Glutamatergic neuron (in vitro differentiated cells): ENCODE measurements around the gene NCF4. TPM values are rescaled to one million over a fixed set of nuclear protein-coding genes. Genes with fewer than 3 reads are reported as not detected.

Experiments
- DNase-seq: peaks from one replicate; pipeline ENCODE4 v3.0.0; 2022
- H3K27ac Mint-ChIP-seq: one replicate; pipeline ENCODE4 v1.8.0; 2020; ENCODE audit warnings: mild to moderate bottlenecking, mixed read lengths, inconsistent platforms; ENCODE audit not compliant: unreplicated experiment
- H3K27me3 Mint-ChIP-seq: one replicate; pipeline ENCODE4 v1.8.0; 2020; ENCODE audit warnings: mild to moderate bottlenecking, moderate library complexity, mixed read lengths, inconsistent platforms; ENCODE audit not compliant: unreplicated experiment
- H3K36me3 Mint-ChIP-seq: one replicate; pipeline ENCODE4 v1.8.0; 2020; ENCODE audit warnings: mild to moderate bottlenecking, mixed read lengths, inconsistent platforms; ENCODE audit not compliant: unreplicated experiment
- H3K4me1 Mint-ChIP-seq: one replicate; pipeline ENCODE4 v1.8.0; 2020; ENCODE audit warnings: mild to moderate bottlenecking, low read depth, mixed read lengths, inconsistent platforms; ENCODE audit not compliant: unreplicated experiment
- H3K4me3 Mint-ChIP-seq: one replicate; pipeline ENCODE4 v1.8.0; 2020; ENCODE audit warnings: mild to moderate bottlenecking, mixed read lengths, inconsistent platforms; ENCODE audit not compliant: unreplicated experiment
- H3K9me3 Mint-ChIP-seq: one replicate; pipeline ENCODE4 v1.8.0; 2020; ENCODE audit warnings: mild to moderate bottlenecking, moderate library complexity, mixed read lengths, inconsistent platforms; ENCODE audit not compliant: unreplicated experiment
- CTCF ChIP-seq: fragments of 200-600 bp; sonication (generic); IDR thresholded peaks from one replicate; pipeline ENCODE4 v1.5.0; 2021; ENCODE audit not compliant: partially characterized antibody, unreplicated experiment
- total RNA-seq: library from RNA; stranded (reverse); fragmentation: NEBNext Ultra II Directional; extraction: Animal tissue kit (Norgen Biotek cat#: 25700); gene quantifications from one replicate; pipeline ENCODE4 v1.2.1, GENCODE V29; 2021; ENCODE audit not compliant: unreplicated experiment

The NCF4 gene
- total RNA-seq, 1 donor from 2014 or later: not detected

GRCh38 chr22:36858966-36859365 is 1.8 kb upstream of the NCF4 start:
- H3K27me3 Mint-ChIP-seq: peaks cover 7% of the 10 kb centered on the region
- peaks cover 2% of the 10 kb centered on the region for H3K9me3 Mint-ChIP-seq
- H3K36me3 Mint-ChIP-seq: no peaks in the 10 kb centered on the region
- DNase-seq: no peak
- H3K27ac Mint-ChIP-seq: no peak overlapping the region
- no peak for TF ChIP-seq CTCF
- H3K4me3 Mint-ChIP-seq: no peak overlapping the region
- H3K4me1 Mint-ChIP-seq: peaks cover 4% of the 10 kb centered on the region

GRCh38 chr22:36860017-36860416 is 789 bp upstream of the NCF4 start:
- Mint-ChIP-seq H3K27me3 (peaks cover 7% of the 10 kb centered on the region), H3K36me3 (no peaks in the 10 kb centered on the region), H3K4me3 (no peak overlapping the region), H3K4me1 (peaks cover 4% of the 10 kb centered on the region), H3K9me3 (peaks cover 4% of the 10 kb centered on the region), H3K27ac (no peak overlapping the region)
- TF ChIP-seq CTCF: no peak
- DNase-seq: no peak

GRCh38 chr22:36860438-36860820 is 377 bp upstream of the NCF4 start:
- peaks cover 7% of the 10 kb centered on the region for H3K27me3 Mint-ChIP-seq
- H3K4me3 Mint-ChIP-seq: no peak overlapping the region
- no peaks in the 10 kb centered on the region for H3K36me3 Mint-ChIP-seq
- no peak for TF ChIP-seq CTCF
- peaks cover 4% of the 10 kb centered on the region for H3K4me1 Mint-ChIP-seq
- H3K27ac Mint-ChIP-seq: no peak overlapping the region
- H3K9me3 Mint-ChIP-seq: peaks cover 6% of the 10 kb centered on the region
- DNase-seq: no peak

- Mint-ChIP-seq H3K4me1 (no peaks in the 10 kb centered on the region), H3K36me3 (no peaks in the 10 kb centered on the region), H3K27me3 (peaks cover 9% of the 10 kb centered on the region), H3K27ac (no peak overlapping the region), H3K9me3 (peaks cover 9% of the 10 kb centered on the region), H3K4me3 (no peak overlapping the region)
- TF ChIP-seq CTCF: no peak
- no peak for DNase-seq
Measured at GRCh38 chr22:36862251-36863242, 1.7 kb downstream of the NCF4 start.

GRCh38 chr22:36863281-36863680 is 2.5 kb downstream of the NCF4 start:
- no peak overlapping the region for H3K27ac Mint-ChIP-seq
- H3K4me3 Mint-ChIP-seq: no peak overlapping the region
- no peak for DNase-seq
- no peaks in the 10 kb centered on the region for H3K4me1 Mint-ChIP-seq
- no peaks in the 10 kb centered on the region for H3K36me3 Mint-ChIP-seq
- H3K27me3 Mint-ChIP-seq: peaks cover 9% of the 10 kb centered on the region
- TF ChIP-seq CTCF: no peak
- H3K9me3 Mint-ChIP-seq: peaks cover 9% of the 10 kb centered on the region
